ENCODE data around the gene DDX56. TPM values are rescaled to one million over a fixed set of nuclear protein-coding genes. Genes with fewer than 3 reads are reported as not detected.

DDX56 gene
- total RNA-seq, 1 donor from 2014 or later: 45.8 TPM

- Histone ChIP-seq H3K9me3 (no peaks in the 10 kb centered on the region), H3K36me3 (no peaks in the 10 kb centered on the region), H3K27ac (no peak overlapping the region), H3K27me3 (ENCODE audit: low read depth) (no peaks in the 10 kb centered on the region), H3K4me3 (no peak overlapping the region), H3K4me1 (peaks cover 41% of the 10 kb centered on the region)
- TF ChIP-seq CTCF (IDR thresholded peaks at IDR 0.05): no peak
- ATAC-seq (no peak), DNase-seq (no peak)
- intact Hi-C loops (cut with DNase I): no loop called here
Measured at GRCh38 chr7:44609829-44610228, 36.1 kb upstream of the DDX56 start.

- Histone ChIP-seq H3K27ac (no peak overlapping the region), H3K4me3 (no peak overlapping the region), H3K9me3 (no peaks in the 10 kb centered on the region), H3K27me3 (ENCODE audit: low read depth) (no peaks in the 10 kb centered on the region), H3K4me1 (peaks cover 34% of the 10 kb centered on the region), H3K36me3 (no peaks in the 10 kb centered on the region)
- ATAC-seq (no peak), DNase-seq (no peak)
- TF ChIP-seq CTCF (IDR thresholded peaks at IDR 0.05): no peak
- intact Hi-C loops (cut with DNase I): no loop called here
Measured at GRCh38 chr7:44608916-44609648, 35.4 kb upstream of the DDX56 start.

- no peaks in the 10 kb centered on the region for H3K9me3 ChIP-seq
- intact Hi-C loops (cut with DNase I): no loop called here
- peaks cover 30% of the 10 kb centered on the region for H3K4me1 ChIP-seq
- H3K27me3 ChIP-seq (ENCODE audit: low read depth): no peaks in the 10 kb centered on the region
- no peak for ATAC-seq
- no peak for TF ChIP-seq CTCF (IDR thresholded peaks at IDR 0.05)
- H3K36me3 ChIP-seq: no peaks in the 10 kb centered on the region
- H3K4me3 ChIP-seq: peak overlapping the region; percentile 68
- peak overlapping the region; percentile 99 for H3K27ac ChIP-seq
- DNase-seq: no peak
Measured at GRCh38 chr7:44607141-44608068, 33.7 kb upstream of the DDX56 start.

GRCh38 chr7:44606341-44607140, 32.8 kb upstream of the DDX56 start, which contains the start of gene OGDH:
OGDH (plus strand) TSS chr7:44606627; CDS start chr7:44624344, 17,717 bp downstream.
- H3K27me3 ChIP-seq (ENCODE audit: low read depth): no peaks in the 10 kb centered on the region
- no peaks in the 10 kb centered on the region for H3K36me3 ChIP-seq
- H3K4me3 ChIP-seq: peak within 1 kb of the TSS; percentile 68
- DNase-seq (peak; percentile 99), ATAC-seq (peak; percentile 99)
- TF ChIP-seq CTCF (IDR thresholded peaks at IDR 0.05): no peak
- intact Hi-C loops (cut with DNase I): no loop called here
- peaks cover 30% of the 10 kb centered on the region for H3K4me1 ChIP-seq
- H3K9me3 ChIP-seq: no peaks in the 10 kb centered on the region
- peak within 1 kb of the TSS; percentile 99 for H3K27ac ChIP-seq

- TF ChIP-seq CTCF (IDR thresholded peaks at IDR 0.05): no peak
- peaks cover 30% of the 10 kb centered on the region for H3K4me1 ChIP-seq
- no peak overlapping the region for H3K4me3 ChIP-seq
- H3K27me3 ChIP-seq (ENCODE audit: low read depth): no peaks in the 10 kb centered on the region
- no peaks in the 10 kb centered on the region for H3K9me3 ChIP-seq
- intact Hi-C loops (cut with DNase I): no loop called here
- DNase-seq (no peak), ATAC-seq (no peak)
- H3K36me3 ChIP-seq: no peaks in the 10 kb centered on the region
- no peak overlapping the region for H3K27ac ChIP-seq
Measured at GRCh38 chr7:44604941-44605340, 31.2 kb upstream of the DDX56 start.
